GM12875 (cell line): ENCODE measurements around the gene KRTAP5-2.

ENCODE experiments used
- H3K4me3 ChIP-seq: one replicate; pipeline ENCODE4 v1.5.1; 2011; ENCODE audit warnings: low read depth, low read length, control low read depth
- TF ChIP-seq, protein P1 (sequence below): IDR thresholded peaks from 2 replicates; pipeline ENCODE4 v1.5.1; 2011; ENCODE audit warnings: low read depth, mild to moderate bottlenecking, control low read depth, inconsistent platforms, low read length, moderate library complexity, borderline replicate concordance; ENCODE audit not compliant: insufficient read depth

KRTAP5-2 gene

GRCh38 chr11:1562469-1563148 is 35.5 kb downstream of the KRTAP5-2 start:
- no peak overlapping the region for H3K4me3 ChIP-seq
- TF ChIP-seq, protein P1, sequence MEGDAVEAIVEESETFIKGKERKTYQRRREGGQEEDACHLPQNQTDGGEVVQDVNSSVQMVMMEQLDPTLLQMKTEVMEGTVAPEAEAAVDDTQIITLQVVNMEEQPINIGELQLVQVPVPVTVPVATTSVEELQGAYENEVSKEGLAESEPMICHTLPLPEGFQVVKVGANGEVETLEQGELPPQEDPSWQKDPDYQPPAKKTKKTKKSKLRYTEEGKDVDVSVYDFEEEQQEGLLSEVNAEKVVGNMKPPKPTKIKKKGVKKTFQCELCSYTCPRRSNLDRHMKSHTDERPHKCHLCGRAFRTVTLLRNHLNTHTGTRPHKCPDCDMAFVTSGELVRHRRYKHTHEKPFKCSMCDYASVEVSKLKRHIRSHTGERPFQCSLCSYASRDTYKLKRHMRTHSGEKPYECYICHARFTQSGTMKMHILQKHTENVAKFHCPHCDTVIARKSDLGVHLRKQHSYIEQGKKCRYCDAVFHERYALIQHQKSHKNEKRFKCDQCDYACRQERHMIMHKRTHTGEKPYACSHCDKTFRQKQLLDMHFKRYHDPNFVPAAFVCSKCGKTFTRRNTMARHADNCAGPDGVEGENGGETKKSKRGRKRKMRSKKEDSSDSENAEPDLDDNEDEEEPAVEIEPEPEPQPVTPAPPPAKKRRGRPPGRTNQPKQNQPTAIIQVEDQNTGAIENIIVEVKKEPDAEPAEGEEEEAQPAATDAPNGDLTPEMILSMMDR = no peak

- H3K4me3 ChIP-seq = no peak overlapping the region
- TF ChIP-seq, protein P1 = no peak
These were observed 36.1 kb downstream of the KRTAP5-2 start for GRCh38 chr11:1561955-1562354.

DNA sequence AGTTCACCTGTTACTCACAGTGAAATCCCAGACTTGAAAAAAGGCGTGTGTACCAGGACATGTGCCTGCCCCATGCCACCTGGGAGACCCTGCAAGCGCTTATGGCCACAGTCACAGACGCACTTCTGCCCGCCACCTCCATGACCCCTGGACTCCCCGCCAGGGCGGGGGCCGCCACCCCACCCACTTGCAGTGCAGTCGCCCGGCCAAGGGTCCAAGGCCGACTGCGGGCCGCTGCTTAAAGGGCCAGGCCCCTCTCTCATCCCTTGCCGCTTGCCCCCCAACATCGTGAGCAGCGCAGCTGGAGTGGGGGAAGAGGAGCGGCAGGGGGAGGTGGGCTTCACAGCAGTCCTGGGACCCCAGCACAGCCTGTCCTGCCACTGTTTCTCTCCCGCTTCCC is 36.8 kb downstream of the KRTAP5-2 start:
- no peak overlapping the region for H3K4me3 ChIP-seq
- TF ChIP-seq, protein P1 = no peak

DNA sequence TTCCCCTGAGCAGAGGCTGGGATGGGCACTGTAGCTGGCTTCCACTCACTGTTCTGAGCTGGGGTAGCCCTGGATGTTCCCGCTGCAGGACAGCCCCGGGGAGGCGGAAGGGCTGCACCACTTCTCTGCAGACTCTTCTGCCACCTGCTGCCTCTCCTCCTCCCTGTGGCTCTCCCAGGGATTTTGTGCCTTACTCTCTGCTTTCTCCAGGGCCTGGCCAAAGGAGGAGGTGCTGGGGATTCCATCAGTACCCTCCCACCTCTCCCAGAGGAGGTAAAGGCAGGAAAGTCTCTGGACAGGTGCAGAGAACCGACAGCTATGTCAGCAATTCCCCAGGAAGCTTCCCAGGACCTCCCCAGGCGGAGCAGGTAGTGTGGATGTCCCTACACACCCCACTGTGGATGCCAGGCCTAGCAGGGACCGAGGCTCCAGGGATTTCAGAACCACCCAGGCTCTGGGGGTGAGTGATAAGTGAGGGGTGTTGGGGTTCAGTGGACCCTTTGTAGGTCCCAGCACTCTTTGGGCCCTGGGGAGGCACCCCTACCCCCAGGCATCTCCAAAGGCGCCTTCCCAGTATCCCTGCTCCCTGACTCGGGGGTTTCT is 37.3 kb downstream of the KRTAP5-2 start:
- no peak overlapping the region for H3K4me3 ChIP-seq
- TF ChIP-seq, protein P1 = no peak

DNA sequence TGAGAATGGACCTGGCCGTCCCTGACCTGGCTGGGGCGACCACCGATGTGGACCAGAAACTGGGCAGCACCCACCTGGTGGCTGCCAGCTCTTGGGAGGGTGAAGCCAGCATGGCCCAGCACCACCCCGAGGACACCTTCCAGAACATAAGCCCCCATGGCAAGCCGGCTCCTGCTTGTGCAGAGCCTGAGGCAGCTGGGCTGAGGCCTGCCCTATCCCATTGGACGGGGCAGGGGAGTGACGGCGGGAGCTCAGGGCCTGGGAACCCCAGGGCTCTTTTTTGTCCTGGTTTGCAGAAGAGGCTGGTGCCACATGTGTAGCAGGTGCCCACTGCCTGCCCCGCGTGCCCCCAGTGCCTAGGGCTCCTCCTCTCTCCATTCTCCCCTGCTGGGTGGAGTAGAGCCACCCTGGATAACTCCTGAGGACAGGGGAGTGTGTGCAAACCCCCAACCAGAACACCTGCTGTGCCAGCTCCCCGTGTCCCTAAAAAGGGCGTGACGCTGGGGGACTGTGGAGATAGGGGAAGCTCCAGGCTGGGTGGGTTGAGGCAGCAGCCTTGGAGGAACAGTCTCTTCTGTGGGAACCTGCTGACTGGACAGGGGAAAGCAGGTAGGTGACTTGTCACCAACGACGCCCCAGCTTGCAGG is 38.0 kb downstream of the KRTAP5-2 start:
- H3K4me3 ChIP-seq = no peak overlapping the region
- TF ChIP-seq, protein P1 = no peak

DNA sequence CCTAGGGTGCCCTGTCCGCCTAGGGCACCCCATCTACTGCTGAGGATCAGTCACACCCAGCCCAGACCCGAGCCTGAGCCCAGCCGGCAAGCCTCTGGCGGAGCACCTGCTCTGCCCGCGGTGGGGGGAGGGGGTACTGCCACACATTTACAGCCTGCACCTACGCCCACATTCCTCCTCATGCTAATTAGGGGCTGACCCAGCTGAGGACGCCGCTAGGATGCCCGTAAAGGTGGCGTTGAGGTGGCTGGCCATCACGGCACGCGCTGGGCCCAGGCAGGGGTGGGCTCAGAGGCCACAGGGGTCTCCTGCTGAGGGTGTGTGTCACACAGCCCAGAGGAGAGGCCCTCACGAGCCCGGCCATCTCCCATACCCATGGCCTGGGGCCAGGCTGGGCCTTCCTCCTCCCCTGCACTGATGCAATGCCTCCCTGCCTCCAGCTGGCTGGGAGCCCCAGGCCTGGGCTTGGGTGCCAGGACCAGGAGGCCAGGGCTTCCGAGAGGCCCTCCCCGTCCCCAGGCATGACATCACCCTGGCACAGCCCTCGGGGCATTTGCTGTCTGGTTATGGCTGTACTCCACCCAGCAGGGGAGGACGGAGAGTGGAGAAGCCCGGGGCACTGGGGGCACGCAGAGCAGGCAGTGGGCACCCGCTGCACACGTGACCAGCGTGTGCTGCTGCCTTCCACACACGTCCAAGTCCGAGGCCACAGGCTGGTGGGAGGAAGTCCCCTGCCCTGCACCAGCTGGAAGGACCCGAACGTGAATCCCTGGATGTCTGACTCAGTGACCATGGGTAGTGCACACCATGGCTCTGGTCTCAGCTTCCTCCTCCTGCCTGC is 38.8 kb downstream of the KRTAP5-2 start:
- TF ChIP-seq, protein P1 = no peak
- H3K4me3 ChIP-seq = no peak overlapping the region
